Measurements from ENCODE around the gene ZNF567. TPM values are rescaled to one million over a fixed set of nuclear protein-coding genes. Genes with fewer than 3 reads are reported as not detected.

Gene ZNF567
- total RNA-seq (1 to 10 TPM; 2.9 to 5.8 (median 3.9) TPM), polyA plus RNA-seq (1 to 10 TPM; 2.1 to 2.6 TPM)
- long read RNA-seq, donor 1, partial matches to known transcripts: 0 of 2 reads
- long read RNA-seq, donor 1, other reads (novel, unspliced or antisense): 2 of 2 reads
- long read RNA-seq, donor 2, partial matches to known transcripts: 0 of 10 reads
- long read RNA-seq, donor 2, other reads (novel, unspliced or antisense): 9 of 10 reads
- long read RNA-seq, donor 3, partial matches to known transcripts: 1 of 2 reads
- long read RNA-seq, donor 3, other reads (novel, unspliced or antisense): 1 of 2 reads

GRCh38 chr19:36687214-36688056 lies at the start of gene ZNF567:
TSS of gene ZNF567 (plus strand) at chr19:36687612. CDS start at chr19:36694868, 7,256 bp downstream.
- Histone ChIP-seq H3K27ac (peak within 1 kb of the TSS in 11 of 12 donors; percentile 53 to 82 (median 73)), H3K27me3 (no peaks in the 10 kb centered on the region), H3K9me3 (peaks cover 0 to 29% (median 6%) of the 10 kb centered on the region in 12 donors), H3K4me1 (peaks cover 0 to 20% (median 14%) of the 10 kb centered on the region in 12 donors), H3K36me3 (peaks cover 0 to 41% (median 31%) of the 10 kb centered on the region in 9 donors), H3K4me3 (peak within 1 kb of the TSS; percentile 59 to 91 (median 80))
- 0% methylated on average over 61 to 69 of the region's 69 CpGs for WGBS, 4 donors
- ATAC-seq (peak; percentile 99 to 100 (median 99)), DNase-seq (peak; percentile 98 to 99 (median 98))
- intact Hi-C loops (cut with DNase I): loop anchor here in 5 of 10 donors (2.0 to 10.0 kb wide), 5 partner anchors 15 to 167 kb away; partner anchors contain the start of genes ZNF260 (in 2 of the 5), ZNF345 (in 1 of the 5), ZNF461 (in 1 of the 5) and ZNF850 (in 1 of the 5)
- TF ChIP-seq CTCF (IDR thresholded peaks at IDR 0.05): no peak
- TF ChIP-seq POLR2A (IDR thresholded peaks at IDR 0.05): peak in 1 of 2 donors; percentile 89

DNA sequence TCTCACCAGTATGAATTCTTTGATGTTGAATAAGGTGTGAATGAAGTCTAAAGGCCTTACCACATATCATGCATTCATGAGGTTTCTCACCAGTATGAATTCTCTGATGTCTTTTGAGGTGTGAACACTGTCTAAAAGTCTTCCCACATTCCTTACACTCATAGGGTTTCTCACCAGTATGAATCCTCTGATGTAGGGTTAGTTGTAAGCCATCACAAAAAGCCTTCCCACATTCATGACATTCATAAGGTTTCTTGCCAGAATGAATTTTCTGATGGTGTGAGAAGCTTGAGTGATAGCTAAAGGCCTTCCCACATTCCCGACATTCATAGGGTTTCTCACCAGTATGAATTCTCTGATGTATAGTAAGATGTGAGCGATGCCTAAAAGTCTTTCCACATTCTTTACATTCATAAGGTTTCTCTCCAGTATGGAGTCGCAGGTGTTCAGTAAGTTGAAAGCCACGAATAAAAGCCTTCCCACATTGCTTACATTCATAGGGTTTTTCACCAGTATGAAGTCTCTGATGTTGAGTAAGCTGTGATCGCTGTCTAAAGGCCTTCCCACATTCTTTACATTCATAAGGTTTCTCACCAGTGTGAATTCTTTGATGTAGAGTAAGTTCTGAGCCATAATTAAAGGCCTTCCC lies 48.4 kb upstream of the ZNF567 start:
- Histone ChIP-seq H3K4me1 (no peaks in the 10 kb centered on the region), H3K36me3 (peaks cover 5 to 93% (median 26%) of the 10 kb centered on the region in 9 donors), H3K27ac (no peak overlapping the region), H3K27me3 (no peaks in the 10 kb centered on the region), H3K4me3 (no peak overlapping the region), H3K9me3 (peaks cover 21 to 100% (median 100%) of the 10 kb centered on the region in 12 donors)
- WGBS, 4 donors: 94 to 97% (median 96%) methylated on average over 5 of the region's 5 CpGs
- no peak for ATAC-seq
- intact Hi-C loops (cut with DNase I): loop anchor here in 2 of 10 donors (10.0 kb wide), 2 partner anchors 246 to 756 kb away; no protein-coding TSS in a partner anchor
- TF ChIP-seq POLR2A (IDR thresholded peaks at IDR 0.05) (no peak), CTCF (IDR thresholded peaks at IDR 0.05) (no peak)
- DNase-seq: no peak

- no peak for DNase-seq
- Histone ChIP-seq H3K36me3 (peaks cover 3 to 100% (median 61%) of the 10 kb centered on the region in 9 donors), H3K4me3 (no peak overlapping the region), H3K4me1 (no peaks in the 10 kb centered on the region), H3K9me3 (peaks cover 3 to 100% (median 92%) of the 10 kb centered on the region in 12 donors), H3K27ac (no peak overlapping the region), H3K27me3 (no peaks in the 10 kb centered on the region)
- WGBS, 4 donors: 94 to 98% (median 95%) methylated on average over 2 of the region's 2 CpGs
- no peak for TF ChIP-seq POLR2A (IDR thresholded peaks at IDR 0.05)
- no peak for TF ChIP-seq CTCF (IDR thresholded peaks at IDR 0.05)
- no peak for ATAC-seq
- intact Hi-C loops (cut with DNase I): loop anchor here in 2 of 10 donors (10.0 kb wide), 2 partner anchors 228 to 758 kb away; no protein-coding TSS in a partner anchor
Observed at GRCh38 chr19:36646746-36647145, 40.7 kb upstream of the ZNF567 start.

All from heart left ventricle (tissue), 16 donors.